HCT116 (cell line): ENCODE results near the gene VPS45. TPM values are rescaled to one million over a fixed set of nuclear protein-coding genes. Genes with fewer than 3 reads are reported as not detected.

Experiments
- ATAC-seq: fragments of 200-7000 bp; cut with Tn5 transposase; 2 replicates; pipeline ENCODE4 v1.9.1; 2020; ENCODE audit warnings: mild to moderate bottlenecking, moderate library complexity
- BruUV-seq: library from RNA; stranded (reverse); fragments of 400-500 nt; replicated peaks from 2 replicates; lab custom pipeline; 2021; lab: Mats Ljungman, UMichigan
- CTCF ChIA-PET: fragments of 300-600 bp; sonication (Branson Sonifier 250); formaldehyde crosslinking; loops from one replicate; lab custom pipeline; 2021; ENCODE audit warnings: antibody characterized with exemption; lab: Charles Lee
- POLR2A ChIA-PET: fragments of 300-600, 350-600 bp; sonication (Branson Sonifier 250); formaldehyde crosslinking; loops from one replicate; lab custom pipeline; 2021; ENCODE audit warnings: antibody characterized with exemption; lab: Charles Lee
- RAD21 ChIA-PET, 2 experiments: fragments of 300-600 bp; sonication (Branson Sonifier 250); formaldehyde crosslinking; loops; one replicate each; lab custom pipeline; 2023; ENCODE audit warnings: low total read pairs in 2 of 2; ENCODE audit not compliant: uncharacterized antibody in 2 of 2, unreplicated experiment in 2 of 2, low non-redundant PET in 1 of 2; lab: Charles Lee
- DNase-seq: peaks from one replicate; pipeline ENCODE4 v3.0.0-alpha.2; 2010; ENCODE audit warnings: low read depth, low spot score
- H2AFZ ChIP-seq: fragments of 200-600 bp; shearing (Covaris generic), sonication (generic); 2 replicates; pipeline ENCODE4 v1.6.1; 2017; ENCODE audit warnings: low read depth, mixed run types, mixed read lengths, antibody characterized with exemption, low read length; ENCODE audit not compliant: poor library complexity, severe bottlenecking
- H3K27ac ChIP-seq: 2 replicates; pipeline ENCODE4 v1.5.1; 2012; ENCODE audit warnings: low read depth, low read length
- H3K27me3 ChIP-seq: fragments of 200-600 bp; sonication (generic); 2 replicates; pipeline ENCODE4 v1.6.1; 2016; ENCODE audit warnings: mixed run types, low read length, mixed read lengths; ENCODE audit not compliant: insufficient read depth
- H3K36me3 ChIP-seq, 2 experiments: fragments of 200-500 bp in 1 of 2; fragments of 200-600 bp in 1 of 2; sonication (Bioruptor generic) in 1 of 2; sonication (generic) in 1 of 2; 2 replicates each; pipeline versions ENCODE4 v1.5.1 to v1.6.1; 2014 to 2016; ENCODE audit warnings: low read length in 2 of 2, inconsistent platforms in 1 of 2, mixed read lengths in 1 of 2, mixed run types in 1 of 2; ENCODE audit not compliant: insufficient read depth in 2 of 2, control insufficient read depth in 1 of 2
- H3K4me1 ChIP-seq, 2 experiments: fragments of 200-600 bp in 1 of 2; sonication (generic) in 1 of 2; 2 replicates each; pipeline versions ENCODE4 v1.5.1 to v1.6.1; 2012 to 2017; ENCODE audit warnings: low read length in 2 of 2, inconsistent platforms in 1 of 2, mild to moderate bottlenecking in 1 of 2, mixed read lengths in 1 of 2, mixed run types in 1 of 2, moderate library complexity in 1 of 2; ENCODE audit not compliant: insufficient read depth in 2 of 2, control insufficient read depth in 1 of 2
- H3K4me2 ChIP-seq: fragments of 200-600 bp; sonication (generic); 2 replicates; pipeline ENCODE4 v1.6.1; 2017; ENCODE audit warnings: mixed run types, low read length, mixed read lengths
- H3K4me3 ChIP-seq, 2 experiments: fragments of 200-600 bp in 1 of 2; sonication (generic) in 1 of 2; replicated peaks in 1 of 2; 2 replicates each; pipeline ENCODE4 v1.5.1; 2011 to 2016; ENCODE audit warnings: low read length in 2 of 2, control low read depth in 1 of 2, low read depth in 1 of 2, mild to moderate bottlenecking in 1 of 2, mixed read lengths in 1 of 2, mixed run types in 1 of 2
- H3K79me2 ChIP-seq: fragments of 200-600 bp; sonication (generic); 2 replicates; pipeline ENCODE4 v1.6.1; 2017; ENCODE audit warnings: mild to moderate bottlenecking, mixed run types, low read length, moderate library complexity, mixed read lengths; ENCODE audit not compliant: insufficient read depth
- H3K9ac ChIP-seq: fragments of 200-600 bp; sonication (generic); 2 replicates; pipeline ENCODE4 v1.6.1; 2016; ENCODE audit warnings: low read length, mixed read lengths
- H3K9me2 ChIP-seq: fragments of 200-600 bp; sonication (generic), shearing (Covaris generic); 2 replicates; pipeline ENCODE4 v1.6.1; 2017; ENCODE audit warnings: mixed run types, mild to moderate bottlenecking, moderate library complexity; ENCODE audit not compliant: insufficient read depth
- H3K9me3 ChIP-seq, 2 experiments: fragments of 200-500 bp in 1 of 2; fragments of 200-600 bp in 1 of 2; sonication (Bioruptor generic) in 1 of 2; sonication (generic) in 1 of 2; 2 replicates each; pipeline ENCODE4 v1.6.1; 2014 to 2017; ENCODE audit warnings: low read length in 2 of 2, mixed read lengths in 2 of 2, inconsistent platforms in 1 of 2, low read depth in 1 of 2, mild to moderate bottlenecking in 1 of 2, mixed run types in 1 of 2, moderate library complexity in 1 of 2; ENCODE audit not compliant: control insufficient read depth in 1 of 2, insufficient read depth in 1 of 2
- H4K20me1 ChIP-seq: fragments of 200-600 bp; sonication (generic), shearing (Covaris generic); 2 replicates; pipeline ENCODE4 v1.6.1; 2017; ENCODE audit warnings: mixed run types, mild to moderate bottlenecking, moderate library complexity; ENCODE audit not compliant: insufficient read depth
- ATF3 ChIP-seq: IDR thresholded peaks from 2 replicates; pipeline ENCODE4 v1.6.1; 2012
- CBX3 ChIP-seq: IDR thresholded peaks from 2 replicates; pipeline ENCODE4 v1.6.1; 2012; ENCODE audit warnings: low read depth
- EGR1 ChIP-seq: IDR thresholded peaks from 2 replicates; pipeline ENCODE4 v1.6.1; 2012; ENCODE audit warnings: low read depth
- EZH2 ChIP-seq: fragments of 200-600 bp; sonication (generic); IDR thresholded peaks from 2 replicates; pipeline ENCODE4 v1.6.1; 2017; ENCODE audit warnings: antibody characterized with exemption, mixed run types
- JUND ChIP-seq: IDR thresholded peaks from 2 replicates; pipeline ENCODE4 v1.6.1; 2012
- MAX ChIP-seq: IDR thresholded peaks from 2 replicates; pipeline ENCODE4 v1.6.1; 2012
- POLR2A ChIP-seq: IDR thresholded peaks from 2 replicates; pipeline ENCODE4 v1.7.0; 2011; ENCODE audit warnings: borderline replicate concordance; ENCODE audit not compliant: insufficient read depth, insufficient read length; ENCODE audit errors: extremely low read depth
- POLR2AphosphoS5 ChIP-seq: IDR thresholded peaks from 2 replicates; pipeline ENCODE4 v1.6.1; 2011; ENCODE audit warnings: mild to moderate bottlenecking, low read depth, low read length, moderate library complexity
- SRF ChIP-seq: IDR thresholded peaks from 2 replicates; pipeline ENCODE4 v1.6.1; 2012; ENCODE audit warnings: low read depth
- TCF7L2 ChIP-seq: IDR thresholded peaks from 2 replicates; pipeline ENCODE4 v1.7.0; 2011; ENCODE audit warnings: borderline replicate concordance, inconsistent platforms; ENCODE audit not compliant: insufficient read depth, insufficient read length; ENCODE audit errors: extremely low read depth
- YY1 ChIP-seq: IDR thresholded peaks from 2 replicates; pipeline ENCODE4 v1.6.1; 2011; ENCODE audit warnings: low read length, low read depth, moderate library complexity, mild to moderate bottlenecking; ENCODE audit not compliant: insufficient replicate concordance; ENCODE audit errors: extremely low read depth
- ZFX ChIP-seq: fragments of 450-650 bp; IDR thresholded peaks from 2 replicates; pipeline ENCODE4 v1.6.1; 2017
- ZNF274 ChIP-seq: fragments of 200-500 bp; sonication (Bioruptor generic); IDR thresholded peaks from 2 replicates; pipeline ENCODE4 v1.6.1; 2014; ENCODE audit warnings: mild to moderate bottlenecking, low read depth, low read length, inconsistent platforms
- intact Hi-C: fragments of 100-400 bp; cut with micrococcal nuclease; formaldehyde crosslinking; loops from 2 replicates; pipeline ENCODE4 v1.10.0; 2022
- total RNA-seq: library from RNA; stranded (reverse); gene quantifications from one replicate; pipeline ENCODE4 v1.2.1, GENCODE V29; 2021; ENCODE audit not compliant: unreplicated experiment
- TF ChIP-seq, protein P1 (sequence below), 3 experiments: fragments of 200-600 bp in 1 of 3; sonication (generic) in 1 of 3; IDR thresholded peaks in 2 of 3; conservative IDR thresholded peaks in 1 of 3; 2 replicates each; pipeline ENCODE4 v1.5.1; 2012 to 2017; ENCODE audit warnings: low read depth in 2 of 3, low read length in 2 of 3, antibody characterized with exemption in 1 of 3, borderline replicate concordance in 1 of 3, control low read depth in 1 of 3, mild to moderate bottlenecking in 1 of 3, mixed read lengths in 1 of 3, mixed run types in 1 of 3, moderate library complexity in 1 of 3; ENCODE audit not compliant: insufficient read depth in 1 of 3

Gene VPS45
- total RNA-seq, 1 experiment from 2014 or later, result 28.1 TPM

DNA sequence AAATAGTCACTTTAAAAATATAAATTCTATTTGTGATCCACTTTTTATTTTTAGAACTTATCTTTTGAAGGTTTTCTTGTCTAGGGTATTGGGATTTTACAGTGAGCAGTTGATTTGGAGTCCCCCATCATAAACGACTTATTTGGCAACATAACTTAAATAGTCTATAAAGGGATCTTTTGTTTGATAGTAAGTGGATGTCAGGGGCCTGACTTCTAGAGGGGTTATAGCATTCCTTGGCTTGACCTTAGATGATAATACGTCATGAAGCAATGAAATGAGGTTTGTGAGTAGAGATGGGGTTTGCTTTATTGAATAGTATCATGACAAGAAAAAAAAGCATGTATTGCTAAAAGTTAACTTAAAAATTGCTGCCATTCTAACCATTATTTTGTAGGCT, 17.8 kb downstream of the VPS45 start:
- BruUV-seq, result no TSS peak
- POLR2A ChIA-PET, result no interaction called here
- Histone ChIP-seq H3K79me2 (no peaks in the 10 kb centered on the region), H3K36me3 (peaks cover 11% of the 10 kb centered on the region in 2 experiments; a peak in 3 of 4 replicates), H3K4me2 (no peak overlapping the region), H3K4me1 (no peaks in the 10 kb centered on the region), H3K9me2 (no peaks in the 10 kb centered on the region), H4K20me1 (no peaks in the 10 kb centered on the region), H3K4me3 (no peak overlapping the region), H3K27ac (no peak overlapping the region), H3K9ac (no peak overlapping the region), H3K9me3 (no peaks in the 10 kb centered on the region), H2AFZ (no peak overlapping the region), H3K27me3 (no peaks in the 10 kb centered on the region)
- TF ChIP-seq JUND (no peak), CBX3 (no peak), ATF3 (no peak), ZFX (no peak), EGR1 (no peak), POLR2AphosphoS5 (no peak), SRF (no peak)
- RAD21 ChIA-PET, result no interaction called here
- no peak for DNase-seq
- ATAC-seq, result no peak
- intact Hi-C loops, result no loop called here
- CTCF ChIA-PET, result no interaction called here

- no peak for TF ChIP-seq MAX
- no peak for TF ChIP-seq TCF7L2
- no peak for TF ChIP-seq POLR2A
- TF ChIP-seq, protein P1, sequence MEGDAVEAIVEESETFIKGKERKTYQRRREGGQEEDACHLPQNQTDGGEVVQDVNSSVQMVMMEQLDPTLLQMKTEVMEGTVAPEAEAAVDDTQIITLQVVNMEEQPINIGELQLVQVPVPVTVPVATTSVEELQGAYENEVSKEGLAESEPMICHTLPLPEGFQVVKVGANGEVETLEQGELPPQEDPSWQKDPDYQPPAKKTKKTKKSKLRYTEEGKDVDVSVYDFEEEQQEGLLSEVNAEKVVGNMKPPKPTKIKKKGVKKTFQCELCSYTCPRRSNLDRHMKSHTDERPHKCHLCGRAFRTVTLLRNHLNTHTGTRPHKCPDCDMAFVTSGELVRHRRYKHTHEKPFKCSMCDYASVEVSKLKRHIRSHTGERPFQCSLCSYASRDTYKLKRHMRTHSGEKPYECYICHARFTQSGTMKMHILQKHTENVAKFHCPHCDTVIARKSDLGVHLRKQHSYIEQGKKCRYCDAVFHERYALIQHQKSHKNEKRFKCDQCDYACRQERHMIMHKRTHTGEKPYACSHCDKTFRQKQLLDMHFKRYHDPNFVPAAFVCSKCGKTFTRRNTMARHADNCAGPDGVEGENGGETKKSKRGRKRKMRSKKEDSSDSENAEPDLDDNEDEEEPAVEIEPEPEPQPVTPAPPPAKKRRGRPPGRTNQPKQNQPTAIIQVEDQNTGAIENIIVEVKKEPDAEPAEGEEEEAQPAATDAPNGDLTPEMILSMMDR (IDR thresholded peaks at IDR 0.05 in 2 of 3, conservative IDR thresholded peaks at IDR 0.05 in 1 of 3; ENCODE audit: borderline replicate concordance in 1 of 3, insufficient read depth in 1 of 3, low read depth in 2 of 3, low read length in 2 of 3), result no peak
- TF ChIP-seq CBX3, result no peak
- TF ChIP-seq ZFX, result no peak
- TF ChIP-seq EZH2, result no peak
- TF ChIP-seq JUND, result no peak
- TF ChIP-seq POLR2AphosphoS5, result no peak
- no peak for TF ChIP-seq ZNF274
- no peak for TF ChIP-seq YY1
- TF ChIP-seq, all 23 proteins: peak for 0
- no peak for ATAC-seq
- BruUV-seq, result no TSS peak
Measured at GRCh38 chr1:150087415-150087814, 19.8 kb downstream of the VPS45 start.

More at GRCh38 chr1:150087415-150087814, 19.8 kb downstream of the VPS45 start:
- intact Hi-C loops, result no loop called here
- ChIA-PET POLR2A (no interaction called here), CTCF (no interaction called here), RAD21 (no interaction called here)
- Histone ChIP-seq H3K27ac (no peak overlapping the region), H3K4me1 (no peaks in the 10 kb centered on the region), H3K36me3 (peaks cover 5 to 8% of the 10 kb centered on the region in 2 experiments; a peak in 3 of 4 replicates), H3K9me3 (no peaks in the 10 kb centered on the region), H4K20me1 (no peaks in the 10 kb centered on the region), H3K9me2 (no peaks in the 10 kb centered on the region), H2AFZ (no peak overlapping the region), H3K4me2 (no peak overlapping the region), H3K27me3 (no peaks in the 10 kb centered on the region), H3K4me3 (no peak overlapping the region), H3K9ac (no peak overlapping the region), H3K79me2 (no peaks in the 10 kb centered on the region)
- DNase-seq, result no peak
